H1 (cell line): Measurements from ENCODE around the gene BPI. TPM values are rescaled to one million over a fixed set of nuclear protein-coding genes. Genes with fewer than 3 reads are reported as not detected.

Experiments used
- CTCF ChIA-PET: fragments of 300-600 bp; sonication (Branson Sonifier 250); formaldehyde crosslinking; loops from one replicate; lab custom pipeline; 2021; ENCODE audit not compliant: partially characterized antibody; lab: Charles Lee
- POLR2A ChIA-PET: fragments of 300-600 bp; sonication (Branson Sonifier 250); formaldehyde crosslinking; loops from one replicate; lab custom pipeline; 2021; ENCODE audit warnings: inconsistent platforms; ENCODE audit not compliant: partially characterized antibody; lab: Charles Lee
- DNase-seq, 2 experiments: peaks; one replicate each; pipeline versions ENCODE4 v3.0.0 to v3.0.0-alpha.2; 2010 to 2022; ENCODE audit warnings: low spot score in 2 of 2, low read depth in 1 of 2, mixed read lengths in 1 of 2
- FAIRE-seq: peaks from 2 replicates; lab custom pipeline; 2011; peaks lifted over from hg19 to GRCh38; lab: Jason Lieb, UNC
- H2AFZ ChIP-seq: 2 replicates; pipeline ENCODE4 v1.8.1; 2012; ENCODE audit warnings: low read length, inconsistent platforms
- H2AK5ac ChIP-seq: 2 replicates; pipeline ENCODE4 v1.6.1; 2013; ENCODE audit warnings: low read depth, low read length
- H2BK120ac ChIP-seq: replicated peaks from 2 replicates; pipeline ENCODE3; 2013; ENCODE audit warnings: low read depth, low read length, inconsistent platforms
- H2BK12ac ChIP-seq: 2 replicates; pipeline ENCODE4 v1.6.1; 2013; ENCODE audit warnings: low read depth, low read length
- H2BK15ac ChIP-seq: 2 replicates; pipeline ENCODE4 v1.6.1; 2013; ENCODE audit warnings: low read length
- H2BK20ac ChIP-seq: 2 replicates; pipeline ENCODE4 v1.6.1; 2013; ENCODE audit warnings: low read length
- H2BK5ac ChIP-seq: 2 replicates; pipeline ENCODE4 v1.6.1; 2013; ENCODE audit warnings: low read depth, low read length
- H3K14ac ChIP-seq: 2 replicates; pipeline ENCODE4 v1.6.1; 2013; ENCODE audit warnings: inconsistent platforms; ENCODE audit not compliant: insufficient read length
- H3K18ac ChIP-seq: 2 replicates; pipeline ENCODE4 v1.6.1; 2013; ENCODE audit warnings: low read length; ENCODE audit errors: extremely low read depth
- H3K23ac ChIP-seq: 2 replicates; pipeline ENCODE4 v1.6.1; 2013; ENCODE audit warnings: inconsistent platforms; ENCODE audit not compliant: insufficient read length
- H3K23me2 ChIP-seq: 2 replicates; pipeline ENCODE4 v1.6.1; 2013; ENCODE audit warnings: low read depth, low read length
- H3K27ac ChIP-seq: 2 replicates; pipeline ENCODE4 v1.6.1; 2011; ENCODE audit warnings: low read depth, low read length, inconsistent platforms
- H3K27me3 ChIP-seq, 4 experiments: replicated peaks in 1 of 4; 1 replicate in 1 of 4; 2 replicates in 3 of 4; pipeline versions ENCODE4 v1.6.1 to v1.8.1; 2011 to 2013; ENCODE audit warnings: low read length in 3 of 4, mild to moderate bottlenecking in 3 of 4, inconsistent platforms in 2 of 4, mixed read lengths in 2 of 4, moderate library complexity in 1 of 4; ENCODE audit not compliant: control insufficient read depth in 3 of 4, insufficient read depth in 3 of 4; ENCODE audit errors: extremely low read depth in 1 of 4
- H3K36me3 ChIP-seq, 4 experiments: 2 replicates each; pipeline versions ENCODE4 v1.6.1 to v1.8.1; 2011 to 2013; ENCODE audit warnings: mild to moderate bottlenecking in 4 of 4, low read length in 3 of 4, moderate library complexity in 2 of 4, control low read depth in 1 of 4, inconsistent platforms in 1 of 4; ENCODE audit not compliant: insufficient read depth in 4 of 4, control insufficient read depth in 2 of 4
- H3K4ac ChIP-seq: replicated peaks from 2 replicates; pipeline ENCODE3; 2013; ENCODE audit warnings: low read length, low read depth, mixed read lengths, inconsistent platforms; ENCODE audit not compliant: insufficient read length
- H3K4me1 ChIP-seq, 4 experiments: replicated peaks in 1 of 4; 1 replicate in 1 of 4; 2 replicates in 3 of 4; pipeline versions ENCODE4 v1.6.1 to v1.8.1; 2011 to 2013; ENCODE audit warnings: low read length in 3 of 4, inconsistent platforms in 2 of 4, mixed read lengths in 1 of 4; ENCODE audit not compliant: insufficient read depth in 4 of 4, control insufficient read depth in 3 of 4
- H3K4me2 ChIP-seq, 2 experiments: 2 replicates each; pipeline versions ENCODE4 v1.6.1 to v1.8.1; 2011 to 2013; ENCODE audit warnings: low read depth in 2 of 2, low read length in 2 of 2, control low read depth in 1 of 2, inconsistent platforms in 1 of 2, mild to moderate bottlenecking in 1 of 2; ENCODE audit not compliant: insufficient read depth in 1 of 2
- H3K4me3 ChIP-seq, 4 experiments: fragments of 200-600, 300-600 bp in 1 of 4; sonication (generic), shearing (Covaris generic), sonication (Bioruptor Twin) in 1 of 4; 2 replicates each; pipeline versions ENCODE4 v1.5.1 to v1.8.1; 2011 to 2016; ENCODE audit warnings: low read length in 4 of 4, low read depth in 3 of 4, control low read depth in 2 of 4, inconsistent platforms in 2 of 4, mild to moderate bottlenecking in 2 of 4, mixed read lengths in 1 of 4, moderate library complexity in 1 of 4; ENCODE audit not compliant: insufficient read depth in 2 of 4; ENCODE audit errors: extremely low read depth in 1 of 4
- H3K56ac ChIP-seq: replicated peaks from 2 replicates; pipeline ENCODE3; 2013; ENCODE audit warnings: low read depth, mild to moderate bottlenecking, mixed read lengths, low read length, inconsistent platforms; ENCODE audit not compliant: insufficient read length
- H3K79me1 ChIP-seq: 2 replicates; pipeline ENCODE4 v1.6.1; 2013; ENCODE audit warnings: low read depth, low read length, control low read depth
- H3K79me2 ChIP-seq, 2 experiments: 2 replicates each; pipeline versions ENCODE4 v1.6.1 to v1.8.1; 2012 to 2013; ENCODE audit warnings: low read length in 2 of 2, mild to moderate bottlenecking in 2 of 2, inconsistent platforms in 1 of 2; ENCODE audit not compliant: insufficient read depth in 2 of 2, control insufficient read depth in 1 of 2
- H3K9ac ChIP-seq, 4 experiments: replicated peaks in 1 of 4; 1 replicate in 1 of 4; 2 replicates in 3 of 4; pipeline versions ENCODE4 v1.6.1 to v1.8.1; 2011 to 2013; ENCODE audit warnings: low read depth in 3 of 4, low read length in 3 of 4, control low read depth in 2 of 4, mild to moderate bottlenecking in 2 of 4, moderate library complexity in 2 of 4, inconsistent platforms in 1 of 4; ENCODE audit errors: extremely low read depth in 1 of 4
- H3K9me3 ChIP-seq, 2 experiments: 2 replicates each; pipeline versions ENCODE4 v1.6.1 to v1.8.1; 2012 to 2013; ENCODE audit warnings: mild to moderate bottlenecking in 2 of 2, moderate library complexity in 2 of 2, control low read depth in 1 of 2, inconsistent platforms in 1 of 2, low read depth in 1 of 2, low read length in 1 of 2, mixed read lengths in 1 of 2; ENCODE audit not compliant: insufficient read depth in 2 of 2
- H4K20me1 ChIP-seq, 2 experiments: replicated peaks in 1 of 2; 2 replicates each; pipeline versions ENCODE3 to v1.8.1; 2011 to 2013; ENCODE audit warnings: inconsistent platforms in 2 of 2, low read length in 2 of 2, mild to moderate bottlenecking in 1 of 2; ENCODE audit not compliant: insufficient read depth in 2 of 2, control insufficient read depth in 1 of 2
- H4K5ac ChIP-seq: 2 replicates; pipeline ENCODE4 v1.6.1; 2013; ENCODE audit warnings: low read length, low read depth, mixed read lengths, inconsistent platforms; ENCODE audit not compliant: insufficient read length
- H4K8ac ChIP-seq: 2 replicates; pipeline ENCODE4 v1.8.0; 2013; ENCODE audit warnings: mild to moderate bottlenecking, moderate library complexity, low read length, inconsistent platforms; ENCODE audit not compliant: insufficient read depth; ENCODE audit errors: extremely low read depth
- H4K91ac ChIP-seq: replicated peaks from 2 replicates; pipeline ENCODE3; 2013; ENCODE audit warnings: low read length, mixed read lengths, inconsistent platforms; ENCODE audit not compliant: insufficient read length
- BACH1 ChIP-seq: IDR thresholded peaks from 2 replicates; pipeline ENCODE4 v1.6.1; 2012; ENCODE audit warnings: low read length, improper control_type of control experiment
- TAF1 ChIP-seq: IDR thresholded peaks from 2 replicates; pipeline ENCODE4 v1.6.1; 2011; ENCODE audit warnings: mild to moderate bottlenecking, low read depth, low read length
- WGBS, 2 experiments: shearing (Covaris generic) in 1 of 2; methylation state at CpG; one replicate each; pipeline versions ENCODE4 v1.1.6 to v1.1.7; 2013 to 2015; ENCODE audit warnings: low lambda C conversion rate in 2 of 2, mixed read lengths in 2 of 2, inconsistent platforms in 1 of 2, low coverage in 1 of 2, missing lambda C conversion rate in 1 of 2; ENCODE audit not compliant: insufficient replicate concordance in 2 of 2, insufficient coverage in 1 of 2, insufficient read length in 1 of 2; ENCODE audit errors: extremely low coverage in 1 of 2, missing lambda C conversion rate in 1 of 2; 5-methylcytosine and 5-hydroxymethylcytosine counted together
- polyA plus RNA-seq, 7 experiments: library from polyadenylated mRNA; depleted of rRNA in 3 of 7; stranded (reverse) in 5 of 7; unstranded in 2 of 7; fragments of >200 nt in 5 of 7; fragments of 200-250 nt in 2 of 7; gene quantifications; 1 replicate in 5 of 7; 2 replicates in 1 of 7; 4 replicates in 1 of 7; pipeline versions ENCODE4 v1.2.1 to v1.2.3, GENCODE V29; 2011 to 2013; ENCODE audit warnings: missing spikeins in 2 of 7, mixed read lengths in 2 of 7
- total RNA-seq: library from RNA; stranded (reverse); fragmentation: NEBNext Ultra II Directional; extraction: Animal tissue kit (Norgen Biotek cat#: 25700); gene quantifications from 2 replicates; pipeline ENCODE4 v1.2.1, GENCODE V29; 2021

The BPI gene
- total and polyA plus RNA-seq, 2 of the 8 experiments (the other 6 are each of a cell fraction or from before 2014, with no cell fraction given), result not detected

- H2AFZ ChIP-seq, result no peak overlapping the region
- no peak overlapping the region for H4K5ac ChIP-seq
- H3K9ac ChIP-seq, result no peak overlapping the region
- no peak overlapping the region for H3K4me2 ChIP-seq
- no peak for FAIRE-seq
- H4K20me1 ChIP-seq, result peaks cover 0 to 4% of the 10 kb centered on the region in 2 experiments
- H3K36me3 ChIP-seq, result no peaks in the 10 kb centered on the region
- no peak overlapping the region for H3K4me3 ChIP-seq
- no peaks in the 10 kb centered on the region for H3K4me1 ChIP-seq
- H2BK5ac ChIP-seq, result no peak overlapping the region
- H3K9me3 ChIP-seq, result no peaks in the 10 kb centered on the region; a peak in 1 of 4 replicates
- no peaks in the 10 kb centered on the region for H3K79me2 ChIP-seq
- H3K79me1 ChIP-seq, result no peaks in the 10 kb centered on the region
- H4K91ac ChIP-seq, result no peak overlapping the region
- WGBS, 2 experiments, result 93% methylated on average over 4 of the region's 4 CpGs; no CpG with 5 or more reads in 1 of the 2 experiments
- no peak overlapping the region for H3K14ac ChIP-seq
- ChIA-PET POLR2A (interaction anchor here (1.0 kb wide), 1 partner anchor 9 kb away, joined by 3 read pairs; no protein-coding TSS in a partner anchor), CTCF (interaction anchor here (0.7 to 8.2 kb wide), 4 partner anchors 12 to 39 kb away, joined by 3 to 47 read pairs (median 3); partner anchors contain the start of gene BPI)
- H3K56ac ChIP-seq, result no peak overlapping the region
- TF ChIP-seq TAF1, result no peak
- TF ChIP-seq BACH1, result peak; percentile 12; the same call in 1 of the 2 replicates
- no peak overlapping the region for H2BK20ac ChIP-seq
- no peak overlapping the region for H2AK5ac ChIP-seq
- no peak overlapping the region for H3K27ac ChIP-seq
- H3K23me2 ChIP-seq, result peaks cover 20% of the 10 kb centered on the region; the same call in 1 of the 2 replicates
- H3K4ac ChIP-seq, result no peak overlapping the region
- no peaks in the 10 kb centered on the region for H3K27me3 ChIP-seq
- no peak overlapping the region for H3K23ac ChIP-seq
- no peak overlapping the region for H2BK15ac ChIP-seq
- peak overlapping the region; percentile 7; the same call in 1 of the 2 replicates for H4K8ac ChIP-seq
- H2BK120ac ChIP-seq, result no peak overlapping the region
- no peak overlapping the region for H3K18ac ChIP-seq
- no peak for DNase-seq
- no peak overlapping the region for H2BK12ac ChIP-seq
Observed at GRCh38 chr20:38316341-38316740, 12.4 kb downstream of the BPI start.
